Stromal cell of bone marrow (primary cell): ENCODE results near the gene FCRL2.

Source experiments
- DNase-seq: peaks from one replicate; pipeline ENCODE4 v3.0.0-alpha.2; 2012; ENCODE audit warnings: low read depth

FCRL2 gene, protein sequence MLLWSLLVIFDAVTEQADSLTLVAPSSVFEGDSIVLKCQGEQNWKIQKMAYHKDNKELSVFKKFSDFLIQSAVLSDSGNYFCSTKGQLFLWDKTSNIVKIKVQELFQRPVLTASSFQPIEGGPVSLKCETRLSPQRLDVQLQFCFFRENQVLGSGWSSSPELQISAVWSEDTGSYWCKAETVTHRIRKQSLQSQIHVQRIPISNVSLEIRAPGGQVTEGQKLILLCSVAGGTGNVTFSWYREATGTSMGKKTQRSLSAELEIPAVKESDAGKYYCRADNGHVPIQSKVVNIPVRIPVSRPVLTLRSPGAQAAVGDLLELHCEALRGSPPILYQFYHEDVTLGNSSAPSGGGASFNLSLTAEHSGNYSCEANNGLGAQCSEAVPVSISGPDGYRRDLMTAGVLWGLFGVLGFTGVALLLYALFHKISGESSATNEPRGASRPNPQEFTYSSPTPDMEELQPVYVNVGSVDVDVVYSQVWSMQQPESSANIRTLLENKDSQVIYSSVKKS

DNA sequence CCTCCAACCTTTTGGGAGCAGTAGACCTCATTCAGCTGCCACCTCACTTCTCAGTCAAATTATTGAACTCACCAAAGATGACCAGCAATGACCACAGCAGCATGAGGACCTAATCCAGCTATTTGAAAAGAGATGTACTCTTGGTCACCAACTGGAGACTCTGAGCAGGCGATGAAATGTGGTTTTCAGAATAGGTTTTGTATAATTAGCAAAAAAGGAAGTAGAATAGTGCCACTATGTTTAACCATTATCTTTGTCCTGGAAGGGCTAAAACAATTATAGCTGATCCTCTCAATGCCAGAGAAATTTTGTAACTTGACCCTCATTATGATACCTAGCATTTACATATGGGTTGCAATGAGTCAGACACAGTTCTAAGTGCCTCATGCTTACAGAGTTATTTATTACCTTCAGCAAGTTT, at the start of gene FCRL2:
FCRL2 (minus strand) TSS at position 162 of the 421 bp plus-strand sequence; CDS start at position 103, 59 bp downstream.
- no peak for DNase-seq

DNA sequence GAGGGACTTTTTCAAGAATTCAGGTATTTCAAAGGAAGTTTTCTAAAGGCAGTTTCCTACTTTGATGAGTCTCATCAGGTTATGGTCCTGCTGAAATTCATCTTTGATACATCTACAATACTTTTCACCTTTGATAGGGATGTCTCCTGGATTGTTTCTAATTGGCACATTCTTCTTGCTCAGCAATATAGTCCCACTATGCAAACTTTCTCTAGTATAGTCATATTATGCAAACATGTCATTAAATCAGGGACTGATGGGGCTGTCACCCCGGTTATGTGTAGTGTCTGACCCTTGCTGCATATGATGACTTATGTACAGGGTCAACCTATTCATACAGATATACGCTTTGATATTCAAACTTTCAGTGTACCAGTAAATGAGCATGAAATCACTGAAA, 43.4 kb upstream of the FCRL2 start:
- DNase-seq, result no peak

DNA sequence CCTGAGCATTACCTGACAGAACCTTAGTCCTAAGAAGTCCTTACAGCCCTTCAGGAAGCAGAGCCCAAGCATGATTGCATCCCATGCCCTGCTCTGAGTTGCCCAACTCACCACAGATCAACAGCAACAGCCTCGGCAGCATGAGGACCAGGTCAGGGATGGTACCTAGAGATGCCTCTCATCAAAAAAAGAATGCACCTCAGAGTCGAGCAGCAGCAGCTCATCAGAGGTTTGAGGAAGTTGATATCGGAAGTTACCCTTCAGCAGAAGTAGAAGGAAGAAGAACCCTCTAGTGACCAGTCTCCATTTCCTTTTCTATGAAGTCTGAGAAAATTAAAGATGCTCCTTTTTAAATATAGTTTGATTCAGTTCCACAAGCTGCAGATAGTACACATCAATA, 43.0 kb upstream of the FCRL2 start, which contains the start of gene FCRL1:
FCRL1 (minus strand) TSS at position 225 of the 400 bp plus-strand sequence; CDS start at position 142, 83 bp downstream.
- DNase-seq, result no peak

DNA sequence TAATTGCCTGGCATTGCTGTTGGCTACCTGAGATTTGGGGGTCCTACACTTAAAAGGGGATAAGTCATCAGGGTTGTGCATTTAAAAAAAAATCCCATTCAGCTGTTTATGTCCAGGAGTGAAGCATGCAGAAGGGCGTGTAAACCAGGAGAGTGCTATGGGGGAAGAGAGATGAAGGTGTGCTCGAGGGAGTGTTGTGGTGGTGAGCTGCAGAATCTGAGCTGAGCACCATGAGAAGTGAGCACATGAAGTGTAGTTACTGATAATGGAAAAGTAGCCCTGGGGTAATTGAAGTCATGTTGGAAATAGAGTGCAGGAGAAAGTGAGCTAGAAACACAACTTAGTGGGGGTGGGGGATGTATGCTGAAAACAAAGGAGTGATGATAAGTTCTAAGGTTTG, 42.3 kb upstream of the FCRL2 start:
- no peak for DNase-seq

DNA sequence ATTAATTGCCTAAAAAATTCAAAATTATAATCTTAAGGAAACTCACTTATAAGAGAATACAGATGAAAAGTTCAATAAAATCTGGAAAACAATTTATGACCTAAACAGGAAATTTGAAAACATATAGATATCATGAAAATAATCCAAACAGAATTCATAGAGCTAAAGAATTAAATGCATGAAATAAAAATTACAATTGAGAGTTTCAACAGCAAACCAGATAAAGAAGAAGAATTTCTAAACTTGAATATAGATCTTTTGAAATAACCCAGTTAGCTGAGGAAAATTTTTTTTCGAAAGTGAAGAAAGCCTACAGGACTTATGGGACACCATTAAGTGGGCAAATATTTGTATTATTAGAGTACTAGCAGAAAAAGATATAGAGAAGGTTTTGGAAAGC, 36.3 kb upstream of the FCRL2 start:
- no peak for DNase-seq

DNA sequence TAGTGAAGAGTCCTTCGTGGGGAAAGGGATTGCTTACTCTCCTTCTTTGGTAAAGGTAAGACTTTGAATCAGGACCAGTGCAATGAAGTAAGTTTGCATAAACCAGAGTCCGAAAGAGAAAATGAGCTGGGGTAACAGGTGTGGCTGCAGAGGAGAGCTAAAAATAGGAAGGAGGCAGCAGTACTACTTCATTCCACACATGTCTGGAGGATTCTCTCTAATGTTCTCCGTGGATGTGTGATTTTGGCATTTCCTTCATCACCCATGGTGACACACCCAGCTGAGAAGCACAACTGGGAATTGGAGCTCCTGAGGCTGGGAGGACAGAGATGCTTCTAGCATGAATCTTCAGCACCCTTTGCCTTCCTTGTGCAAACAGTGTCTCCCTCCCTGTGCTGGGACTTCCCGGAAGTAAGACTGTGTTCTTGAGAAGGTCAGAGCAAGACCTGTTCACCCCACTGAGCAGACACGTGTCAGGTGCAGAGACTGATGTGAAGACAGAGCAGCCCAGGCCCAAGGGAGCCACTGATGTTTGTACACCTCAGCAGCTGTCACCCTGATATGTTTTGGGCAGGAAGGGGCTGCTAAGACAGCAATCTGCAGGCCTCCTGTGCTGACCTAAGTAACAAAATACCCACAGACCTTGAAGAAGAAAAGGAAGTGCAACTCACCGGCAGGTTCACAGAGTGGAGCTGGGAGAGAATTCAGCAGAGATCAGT, 29.7 kb upstream of the FCRL2 start:
- DNase-seq, result no peak

DNA sequence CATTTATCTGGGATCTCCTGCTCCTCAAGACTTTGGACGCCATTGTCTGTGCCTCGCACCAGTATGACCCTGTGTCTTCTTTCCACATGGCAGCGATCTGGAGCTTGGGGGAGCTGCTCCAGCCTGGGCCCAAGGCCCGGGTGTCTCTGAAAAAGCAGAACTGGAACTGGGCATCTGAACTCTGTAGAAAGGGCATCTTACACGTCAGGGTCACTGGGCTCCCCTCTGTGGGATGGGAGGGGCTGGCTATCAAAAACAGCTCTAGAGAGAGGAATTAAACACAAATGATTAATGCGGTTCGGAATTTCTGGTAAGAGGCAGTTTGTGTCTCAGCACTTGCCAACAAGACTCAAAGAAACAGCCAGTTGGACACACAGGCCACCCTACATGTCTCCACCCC, 26.9 kb upstream of the FCRL2 start:
- DNase-seq, result no peak

DNA sequence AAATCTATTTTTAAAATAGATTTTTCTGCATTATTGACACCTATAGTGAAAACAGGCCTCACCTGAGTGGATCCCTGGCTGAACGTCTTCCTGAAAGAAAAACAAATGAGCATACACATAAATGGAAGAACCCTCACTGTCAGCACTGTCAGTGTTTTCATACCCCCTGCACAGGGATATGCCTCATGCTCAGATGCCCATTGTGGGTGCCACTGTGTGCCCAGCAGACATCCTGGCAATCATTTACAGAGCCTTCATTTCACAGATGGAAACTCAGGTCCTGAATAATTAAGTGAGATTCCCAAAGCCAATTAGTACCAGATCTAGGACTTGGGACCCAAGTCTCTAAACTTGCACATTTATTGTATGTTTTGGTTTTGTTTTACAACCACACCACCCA, 23.1 kb upstream of the FCRL2 start:
- DNase-seq, result no peak

DNA sequence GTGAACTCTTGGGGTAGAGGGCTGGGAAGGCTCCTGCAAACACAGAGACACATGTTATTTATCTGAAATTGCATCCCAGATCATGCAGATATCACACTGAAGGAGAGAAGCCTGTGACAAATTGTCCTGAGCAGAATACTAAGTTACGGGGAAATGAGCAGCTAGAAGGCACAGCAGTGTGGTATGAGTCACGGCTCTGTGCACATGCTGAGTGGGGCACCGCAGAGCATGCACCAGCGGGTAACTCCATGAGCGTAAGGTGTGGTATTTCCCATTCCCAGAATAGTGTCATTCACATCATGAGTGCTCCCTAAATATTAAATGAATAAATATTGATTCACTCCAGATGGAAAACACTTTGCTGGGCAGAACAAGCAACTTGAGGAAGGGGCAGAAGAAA, 21.3 kb upstream of the FCRL2 start:
- DNase-seq, result no peak

DNA sequence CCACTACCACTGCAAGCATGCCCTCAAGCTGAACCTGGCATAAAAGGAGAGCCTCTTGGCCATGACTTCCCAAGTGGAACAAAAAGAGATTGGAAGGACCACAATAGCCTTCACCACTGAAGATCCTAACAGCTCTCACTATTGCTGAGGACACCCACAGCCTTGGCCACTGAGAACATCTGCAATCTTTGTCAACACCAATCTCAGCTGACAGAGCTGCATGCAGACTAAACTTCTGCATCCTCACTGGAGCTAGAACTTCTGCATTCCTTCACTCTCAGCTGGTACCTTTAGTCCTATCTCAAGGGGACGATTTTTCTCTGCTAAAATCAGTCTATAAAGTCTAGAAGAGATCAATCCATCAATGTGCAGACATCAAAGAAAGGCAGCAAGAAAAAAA, 8.3 kb upstream of the FCRL2 start:
- no peak for DNase-seq

DNA sequence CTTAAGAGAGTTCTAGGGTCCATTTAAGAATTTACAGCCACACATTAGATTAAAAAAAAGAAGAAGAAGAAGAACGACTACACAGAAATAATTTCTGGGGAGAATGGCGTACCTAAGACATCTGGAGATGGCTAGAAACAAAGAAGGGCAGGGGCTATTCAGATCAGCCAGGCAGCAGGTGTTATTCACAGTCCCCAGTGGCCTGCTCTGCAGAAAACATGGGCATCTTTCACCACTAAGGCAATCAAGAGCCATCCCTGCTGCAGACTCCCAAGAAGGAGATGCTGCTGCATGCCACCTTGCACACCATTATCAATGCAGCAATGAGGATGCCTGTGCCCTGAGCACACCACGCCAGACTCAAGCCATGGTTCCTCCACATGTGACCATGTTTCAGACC, 7.9 kb upstream of the FCRL2 start:
- no peak for DNase-seq

DNA sequence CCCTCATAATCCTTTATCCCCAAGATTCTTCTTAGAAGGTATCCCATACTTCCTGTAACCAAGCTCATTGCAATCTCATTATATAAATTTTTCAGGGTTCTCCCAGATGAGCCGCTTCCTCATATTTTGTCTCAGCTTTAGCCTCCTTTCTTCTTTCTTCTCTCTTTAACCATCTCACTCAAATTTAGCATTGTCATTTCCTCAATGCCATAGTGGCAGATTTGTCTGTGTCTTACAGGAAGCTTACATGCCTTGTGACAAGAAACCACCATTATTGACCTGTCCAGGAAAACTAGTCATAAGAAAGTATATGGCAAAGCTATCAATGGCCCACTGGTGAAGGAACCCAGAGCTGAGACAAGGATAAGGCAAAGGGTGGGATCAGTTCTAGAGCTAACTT, 6.0 kb upstream of the FCRL2 start:
- DNase-seq, result no peak

DNA sequence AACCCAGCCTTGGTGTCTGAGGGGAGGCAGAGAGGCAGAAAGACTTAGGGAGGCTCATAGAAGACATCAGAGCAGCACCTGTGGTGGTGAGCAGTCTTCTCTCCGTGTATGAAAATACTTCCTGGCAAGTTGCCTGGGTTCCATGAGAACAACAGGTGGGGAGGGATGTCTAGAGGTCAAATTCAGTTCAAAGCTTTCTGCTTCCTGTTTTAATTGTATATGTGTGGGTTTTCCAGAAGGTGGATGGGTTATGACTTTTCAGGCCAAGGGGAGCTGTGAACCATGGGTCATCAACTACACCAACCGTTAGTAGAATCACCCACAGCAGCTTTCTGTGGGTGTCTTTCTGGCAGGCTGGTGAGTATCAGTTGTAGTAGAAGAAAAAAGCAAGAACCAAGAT, 4.1 kb upstream of the FCRL2 start:
- DNase-seq, result no peak

DNA sequence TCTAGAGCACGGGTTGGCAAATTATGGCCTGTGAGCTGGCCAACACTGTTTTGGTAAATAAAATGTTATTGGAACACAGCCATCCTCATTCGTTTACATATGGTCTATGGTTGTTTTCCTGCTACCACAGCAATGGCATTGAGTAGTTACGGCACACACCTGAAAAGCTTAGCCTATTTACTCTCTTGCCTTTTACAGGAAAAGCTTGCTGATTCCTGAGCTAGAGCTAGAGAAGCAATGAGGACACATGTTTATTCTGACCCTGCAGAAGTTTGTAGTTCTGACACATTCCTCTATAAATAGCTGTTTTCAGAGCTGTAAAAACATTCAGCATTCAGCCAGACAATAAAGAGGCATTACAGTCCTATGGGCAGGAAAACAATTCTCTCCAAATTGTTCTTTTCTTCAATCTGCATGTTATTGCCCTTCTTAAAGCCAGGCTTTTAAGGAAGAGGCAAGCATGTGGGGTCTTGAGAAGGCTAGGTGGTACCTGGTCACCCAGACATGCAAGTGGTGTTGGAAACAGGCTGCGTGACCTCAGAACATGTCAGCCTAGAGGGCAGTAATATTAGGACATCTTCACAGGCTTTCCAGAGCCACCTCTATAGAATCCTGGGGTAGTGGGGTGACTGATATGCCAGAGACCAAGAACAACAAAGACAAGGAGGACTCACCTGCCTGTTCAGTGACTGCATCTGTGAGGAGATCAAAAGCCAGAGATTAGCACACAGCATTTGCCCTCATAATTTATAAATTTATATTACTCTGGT, 1.6 kb downstream of the FCRL2 start:
- no peak for DNase-seq

DNA sequence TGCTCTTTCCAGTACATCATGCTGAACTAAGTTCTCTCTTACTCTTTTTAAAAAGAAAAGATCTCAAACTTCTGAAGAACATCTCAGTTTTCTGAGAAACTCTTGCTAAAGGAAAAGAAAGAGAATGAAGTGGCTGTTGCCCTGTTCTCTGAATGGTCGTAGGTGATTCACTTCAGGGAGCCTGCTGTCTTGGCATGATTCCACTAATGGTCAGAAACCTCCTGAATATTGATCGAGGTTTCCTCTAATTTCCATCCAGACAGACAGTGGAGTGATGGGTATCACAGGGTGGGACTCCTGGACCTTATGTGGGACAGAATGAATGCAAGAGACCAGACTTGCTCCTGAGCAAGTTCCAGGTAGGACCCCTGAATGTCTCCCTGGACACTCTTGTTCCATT, 2.5 kb downstream of the FCRL2 start:
- DNase-seq, result no peak

DNA sequence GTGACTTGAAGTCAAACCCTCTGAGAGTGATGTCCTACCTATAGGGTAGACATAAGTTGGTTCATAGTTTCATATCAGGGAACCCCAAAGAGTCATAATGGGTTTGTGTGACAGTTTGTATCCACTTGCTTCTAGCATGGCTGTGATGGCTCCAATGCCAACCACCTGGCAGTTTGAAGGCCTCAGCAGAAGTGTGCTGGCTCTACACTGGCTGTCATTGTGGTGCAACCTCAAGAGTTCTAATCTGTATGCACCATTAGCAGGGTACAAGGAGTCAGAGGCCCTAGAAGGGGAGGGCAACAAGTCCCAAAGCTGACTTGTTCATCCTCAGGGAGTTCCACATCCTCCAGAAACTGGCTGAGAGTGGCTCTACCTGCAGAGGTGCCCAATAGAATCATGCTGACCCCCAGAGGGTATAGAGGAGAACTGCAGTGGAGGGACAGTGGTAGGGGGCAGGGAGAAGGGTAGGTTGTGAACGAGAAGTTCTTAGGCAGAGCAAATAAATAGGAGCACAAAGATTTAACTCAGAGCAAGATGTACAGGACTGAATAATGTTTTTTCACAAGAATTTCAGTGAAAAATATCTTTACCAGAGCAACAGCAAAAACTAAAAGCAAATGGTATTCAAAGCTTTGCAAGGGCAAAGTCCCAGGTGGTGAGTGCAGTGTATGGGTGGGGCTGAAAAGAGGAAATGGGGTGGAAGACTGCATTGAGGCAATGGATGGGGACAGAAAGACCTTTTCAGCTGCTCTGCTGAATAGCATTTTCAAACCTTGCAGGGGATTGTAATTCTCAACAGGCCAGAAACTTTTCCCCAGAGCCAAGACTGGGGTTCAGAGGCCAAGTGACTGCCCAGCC, 3.2 kb downstream of the FCRL2 start:
- DNase-seq, result no peak

DNA sequence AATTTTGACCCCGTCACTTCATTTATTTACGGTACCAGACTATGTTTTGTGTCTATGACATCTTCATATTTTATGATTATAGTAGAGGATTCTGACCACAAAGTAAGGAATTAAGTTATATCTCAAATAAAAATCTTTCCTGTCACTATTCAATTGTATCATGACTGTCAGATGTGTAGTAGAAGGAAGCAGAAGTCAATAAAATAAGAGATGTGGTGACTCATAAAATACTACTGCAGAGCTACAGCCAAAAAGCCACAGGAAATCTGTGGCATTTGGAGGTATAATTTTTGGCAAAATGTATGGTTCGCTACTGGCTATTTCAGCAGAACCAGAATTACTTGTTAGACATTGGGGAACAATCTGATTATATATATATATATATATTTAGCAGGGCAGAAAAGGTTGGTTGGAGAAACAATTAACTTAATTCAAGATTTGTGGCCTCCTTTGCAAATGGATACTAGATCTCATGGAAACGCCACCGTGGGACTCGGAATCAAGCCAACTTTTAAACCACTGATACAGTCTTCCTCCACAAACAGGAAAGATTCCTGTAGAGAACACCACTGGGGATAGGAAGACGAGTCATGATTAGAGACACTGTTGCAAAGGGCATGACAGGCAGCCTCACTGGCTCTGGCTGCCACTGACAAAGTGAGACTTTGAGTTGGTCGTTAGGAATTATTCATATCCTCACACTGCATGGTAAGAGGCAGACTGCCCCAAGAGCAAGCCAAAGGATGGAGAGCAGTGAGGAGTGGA, 5.1 kb downstream of the FCRL2 start:
- DNase-seq, result no peak

DNA sequence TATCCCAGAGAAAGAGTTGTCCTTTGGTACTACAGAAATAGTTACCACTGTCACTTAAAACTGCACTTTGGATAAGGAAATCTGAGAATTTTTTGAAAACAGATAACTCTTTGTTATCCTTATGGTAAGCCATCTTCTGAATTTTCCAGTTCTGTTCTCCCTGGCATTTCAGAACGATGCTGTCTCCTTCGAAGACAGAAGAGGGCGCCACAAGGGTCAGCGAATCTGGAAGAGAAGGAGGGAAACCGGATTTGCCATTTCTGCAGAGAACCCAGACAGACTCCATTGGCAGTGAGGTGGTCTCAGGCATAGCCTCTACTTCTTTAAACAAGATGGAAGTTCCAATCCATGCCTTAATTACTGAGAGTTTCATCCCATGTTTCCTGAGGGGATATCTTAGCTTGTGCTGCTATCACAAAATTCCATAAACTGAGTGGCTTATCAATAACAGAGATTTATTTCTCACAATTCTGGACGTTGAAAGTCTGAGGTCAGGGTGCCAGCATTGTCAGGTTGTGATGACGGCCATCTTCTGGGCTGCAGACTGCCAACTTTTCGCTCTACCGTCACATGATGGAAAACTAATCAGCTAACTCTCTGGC, 6.4 kb downstream of the FCRL2 start:
- no peak for DNase-seq

DNA sequence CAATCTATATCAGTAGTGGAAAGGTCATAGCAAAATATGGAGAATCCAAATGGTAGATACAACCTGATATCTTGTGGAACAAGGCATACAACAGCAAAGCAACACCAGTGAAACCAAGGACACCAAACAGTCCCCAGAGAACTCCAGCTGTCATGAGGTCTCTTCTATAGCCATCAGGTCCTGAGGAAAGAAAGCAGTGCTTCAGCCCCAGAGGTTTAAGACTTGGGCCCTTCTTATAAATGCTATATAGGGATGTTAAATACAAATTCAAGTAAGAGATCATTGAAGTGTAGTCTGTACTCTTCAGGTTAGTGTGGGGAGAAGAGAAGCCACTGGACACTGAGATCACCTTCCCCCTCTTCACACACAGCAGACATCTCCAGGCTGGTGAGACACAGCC, 10.1 kb downstream of the FCRL2 start:
- DNase-seq, result no peak

DNA sequence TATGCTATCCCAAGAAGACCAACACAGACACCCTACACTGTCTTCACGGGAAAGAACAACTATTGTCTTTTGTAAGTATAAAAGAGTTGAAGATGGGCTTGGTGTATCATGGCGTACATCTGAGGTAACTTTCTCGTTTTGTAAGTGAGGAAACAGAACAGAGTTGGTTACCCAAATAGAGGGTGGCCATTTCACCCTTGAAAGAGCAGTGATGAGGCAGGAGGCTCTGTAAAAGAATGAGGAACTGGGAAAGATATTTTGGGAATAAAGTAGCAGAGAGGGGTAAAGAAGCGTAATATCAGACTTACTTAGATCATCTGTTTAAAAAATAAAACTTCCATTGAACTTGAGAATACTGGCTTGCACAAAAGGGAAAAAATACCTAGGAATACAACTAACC, 18.9 kb downstream of the FCRL2 start:
- DNase-seq, result no peak
